ENCODE data around the gene HSFX4.

The HSFX4 gene

DNA sequence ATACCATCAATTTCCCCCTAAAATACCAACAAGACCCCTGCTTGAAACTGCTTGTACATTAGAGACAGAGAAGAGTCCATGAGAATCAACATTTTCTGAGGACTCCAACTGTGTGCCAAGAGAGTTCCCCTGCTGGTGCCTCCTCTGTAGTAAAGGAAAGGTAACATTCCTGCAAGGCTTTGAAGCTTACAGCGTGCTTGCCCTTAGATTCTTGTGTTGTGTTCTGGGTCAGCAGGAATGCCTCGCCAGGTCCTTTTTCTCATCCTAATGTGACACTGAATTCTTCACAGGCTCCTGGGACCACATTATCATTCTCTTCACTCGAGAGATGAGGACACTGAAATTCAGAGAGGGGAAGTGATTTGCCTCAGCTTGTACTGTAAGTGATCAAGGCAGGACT, 18.6 kb downstream of the HSFX4 start:
- no peak for TF ChIP-seq CTCF (IDR thresholded peaks at IDR 0.05; ENCODE audit: control insufficient read depth, insufficient read depth, low read depth, low read length, missing control alignments)
- no peak overlapping the region for H3K4me3 ChIP-seq (ENCODE audit: control insufficient read depth, low read depth, low read length)
- DNase-seq (ENCODE audit: low read depth) = no peak

GRCh38 chrX:149949743-149950436, 20.5 kb downstream of the HSFX4 start:
- no peak for DNase-seq (ENCODE audit: low read depth)
- TF ChIP-seq CTCF (IDR thresholded peaks at IDR 0.05; ENCODE audit: control insufficient read depth, insufficient read depth, low read depth, low read length, missing control alignments) = no peak
- no peak overlapping the region for H3K4me3 ChIP-seq (ENCODE audit: control insufficient read depth, low read depth, low read length)

GRCh38 chrX:149950681-149951080, 21.3 kb downstream of the HSFX4 start:
- H3K4me3 ChIP-seq (ENCODE audit: control insufficient read depth, low read depth, low read length) = no peak overlapping the region
- DNase-seq (ENCODE audit: low read depth) = peak; percentile 10
- peak; percentile 56 for TF ChIP-seq CTCF (IDR thresholded peaks at IDR 0.05; ENCODE audit: control insufficient read depth, insufficient read depth, low read depth, low read length, missing control alignments)

- H3K4me3 ChIP-seq (ENCODE audit: control insufficient read depth, low read depth, low read length) = no peak overlapping the region
- DNase-seq (ENCODE audit: low read depth) = no peak
- no peak for TF ChIP-seq CTCF (IDR thresholded peaks at IDR 0.05; ENCODE audit: control insufficient read depth, insufficient read depth, low read depth, low read length, missing control alignments)
Measured at GRCh38 chrX:149961572-149961971, 32.2 kb downstream of the HSFX4 start.

DNA sequence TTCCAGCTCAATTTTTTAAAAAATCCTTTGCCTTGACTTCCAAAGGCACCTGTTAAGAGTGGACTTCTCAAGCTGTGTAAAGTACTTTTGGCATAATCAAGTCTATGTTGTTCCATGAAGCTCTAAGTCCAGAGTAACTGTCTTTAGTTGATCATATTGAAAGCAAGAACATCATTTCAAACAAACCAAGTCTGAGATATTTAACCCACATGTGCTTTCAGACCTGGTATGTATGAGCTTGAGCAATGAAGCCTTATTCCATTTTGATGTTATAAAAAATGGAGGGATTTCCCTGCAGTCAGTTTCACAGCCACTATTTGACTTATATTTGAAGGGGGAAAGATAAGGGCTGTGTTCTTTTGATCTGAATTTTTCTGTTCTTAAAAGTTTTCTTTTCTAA, 32.6 kb downstream of the HSFX4 start:
- H3K4me3 ChIP-seq (ENCODE audit: control insufficient read depth, low read depth, low read length) = no peak overlapping the region
- no peak for DNase-seq (ENCODE audit: low read depth)
- no peak for TF ChIP-seq CTCF (IDR thresholded peaks at IDR 0.05; ENCODE audit: control insufficient read depth, insufficient read depth, low read depth, low read length, missing control alignments)

DNA sequence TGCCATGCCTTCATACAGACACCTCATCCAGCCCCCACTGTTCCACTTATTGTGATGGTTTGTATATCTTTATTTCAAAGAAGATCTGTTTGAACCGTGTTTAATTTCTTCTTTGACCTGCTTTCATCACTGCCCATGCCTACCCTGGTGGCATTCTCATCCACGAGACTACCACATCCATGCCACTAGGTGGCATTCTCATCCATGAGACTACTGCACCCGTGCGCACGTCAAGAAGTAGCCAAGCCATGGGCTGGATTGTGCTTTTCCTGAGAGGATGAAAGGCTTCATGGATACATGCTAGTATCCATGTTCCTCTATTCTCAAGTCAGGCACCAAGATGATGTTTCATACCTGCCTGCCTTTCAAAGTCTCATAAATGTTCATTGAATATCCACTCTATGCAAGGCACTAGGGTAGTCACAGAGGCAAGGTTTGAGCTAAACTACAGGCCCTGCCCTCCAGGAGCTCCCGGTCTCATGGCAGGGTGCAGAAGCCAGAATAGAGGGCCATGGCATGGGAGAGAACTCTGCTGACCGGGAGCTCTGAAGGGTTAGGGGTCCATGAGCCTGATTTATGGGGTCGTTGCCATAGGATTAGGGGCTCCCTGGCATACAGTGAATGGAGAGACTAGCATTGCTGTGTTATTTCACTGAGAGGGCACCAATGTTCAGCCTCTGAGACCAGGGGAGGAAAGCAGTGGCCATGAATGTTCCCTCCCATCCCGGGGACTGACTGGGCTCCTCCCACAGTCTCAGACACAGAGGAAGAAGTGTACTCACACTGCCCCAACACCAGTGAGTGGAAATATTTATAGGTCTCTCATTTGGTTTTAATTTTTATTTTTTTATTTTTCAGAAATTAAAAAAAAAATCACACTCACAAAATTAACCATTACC, 33.7 kb downstream of the HSFX4 start:
- peak; percentile 8 for DNase-seq (ENCODE audit: low read depth)
- TF ChIP-seq CTCF (IDR thresholded peaks at IDR 0.05; ENCODE audit: control insufficient read depth, insufficient read depth, low read depth, low read length, missing control alignments) = peak; percentile 79
- no peak overlapping the region for H3K4me3 ChIP-seq (ENCODE audit: control insufficient read depth, low read depth, low read length)

All from AG09309 (cell line).